SK-N-SH (cell line): ENCODE results near the gene ATAD3B. TPM values are rescaled to one million over a fixed set of nuclear protein-coding genes. Genes with fewer than 3 reads are reported as not detected.
"Not testable (repeated sequence)": the region's sequence is repeated elsewhere in the genome, so short reads cannot be mapped to it uniquely, and the experiment has no call there.

ENCODE experiments used
- CTCF ChIA-PET: fragments of 300-600, 350-600 bp; formaldehyde crosslinking; extraction: SDS; loops from one replicate; lab custom pipeline; 2021; lab: Yijun Ruan, JAX
- POLR2A ChIA-PET: fragments of 350-600 bp; sonication (Branson Sonifier 250); formaldehyde crosslinking; extraction: SDS; loops from one replicate; lab custom pipeline; 2020; ENCODE audit warnings: antibody characterized with exemption, inconsistent platforms; lab: Yijun Ruan, JAX
- DNase-seq: peaks from one replicate; pipeline ENCODE4 v3.0.0; 2012
- H2AFZ ChIP-seq: fragments of 200-600 bp; sonication (generic); 2 replicates; pipeline ENCODE4 v1.8.1; 2016; ENCODE audit warnings: antibody characterized with exemption, mild to moderate bottlenecking, low read depth
- H3F3A ChIP-seq: fragments of 200-600 bp; sonication (generic); replicated peaks from 2 replicates; pipeline ENCODE3; 2016; ENCODE audit warnings: antibody characterized with exemption, mild to moderate bottlenecking; ENCODE audit not compliant: insufficient read depth
- H3K27ac ChIP-seq, 2 experiments: fragments of 200-500 bp in 1 of 2; fragments of 200-600 bp in 1 of 2; sonication (Bioruptor generic) in 1 of 2; sonication (generic), shearing (Covaris generic) in 1 of 2; 2 replicates each; pipeline versions ENCODE4 v1.5.1 to v1.6.1; 2014 to 2016; ENCODE audit warnings: low read depth in 2 of 2, inconsistent platforms in 1 of 2, low read length in 1 of 2, mild to moderate bottlenecking in 1 of 2, mixed read lengths in 1 of 2
- H3K27me3 ChIP-seq: fragments of 200-600 bp; sonication (generic), shearing (Covaris generic); 2 replicates; pipeline ENCODE4 v1.6.1; 2016; ENCODE audit warnings: mixed run types; ENCODE audit not compliant: insufficient read depth
- H3K36me3 ChIP-seq, 2 experiments: fragments of 200-500 bp in 1 of 2; fragments of 200-600 bp in 1 of 2; sonication (Bioruptor generic) in 1 of 2; sonication (generic) in 1 of 2; replicated peaks in 1 of 2; 2 replicates each; pipeline versions ENCODE3 to v1.5.1; 2014 to 2016; ENCODE audit warnings: low read length in 1 of 2, mild to moderate bottlenecking in 1 of 2; ENCODE audit not compliant: insufficient read depth in 2 of 2, control insufficient read depth in 1 of 2
- H3K4me1 ChIP-seq, 2 experiments: fragments of 200-500 bp in 1 of 2; fragments of 200-600 bp in 1 of 2; sonication (Bioruptor generic) in 1 of 2; sonication (generic), shearing (Covaris generic) in 1 of 2; 2 replicates each; pipeline versions ENCODE4 v1.5.1 to v1.6.1; 2014 to 2016; ENCODE audit warnings: low read depth in 1 of 2, low read length in 1 of 2, mixed run types in 1 of 2; ENCODE audit not compliant: insufficient read depth in 2 of 2, control insufficient read depth in 1 of 2
- H3K4me2 ChIP-seq: fragments of 200-600 bp; sonication (generic), shearing (Covaris generic); 2 replicates; pipeline ENCODE4 v1.6.1; 2017; ENCODE audit warnings: mixed run types
- H3K4me3 ChIP-seq, 2 experiments: fragments of 200-500 bp in 1 of 2; fragments of 200-600 bp in 1 of 2; sonication (Bioruptor generic) in 1 of 2; sonication (generic), shearing (Covaris generic) in 1 of 2; 2 replicates each; pipeline versions ENCODE4 v1.5.1 to v1.8.1; 2014 to 2016; ENCODE audit warnings: low read depth in 2 of 2, inconsistent platforms in 1 of 2, low read length in 1 of 2, mild to moderate bottlenecking in 1 of 2, mixed read lengths in 1 of 2, moderate library complexity in 1 of 2
- H3K79me2 ChIP-seq: fragments of 200-600 bp; sonication (generic); 2 replicates; pipeline ENCODE4 v1.8.1; 2017; ENCODE audit warnings: mild to moderate bottlenecking; ENCODE audit not compliant: insufficient read depth
- H3K9ac ChIP-seq: fragments of 200-600 bp; sonication (generic); 2 replicates; pipeline ENCODE4 v1.6.1; 2017; ENCODE audit warnings: mixed run types
- H3K9me2 ChIP-seq: fragments of 200-600 bp; sonication (generic); 2 replicates; pipeline ENCODE4 v1.6.1; 2017; ENCODE audit warnings: mixed run types
- H3K9me3 ChIP-seq: fragments of 200-600 bp; sonication (generic); 2 replicates; pipeline ENCODE4 v1.6.1; 2017; ENCODE audit warnings: mixed run types, mild to moderate bottlenecking, moderate library complexity
- H4K20me1 ChIP-seq: fragments of 200-600 bp; sonication (generic); 2 replicates; pipeline ENCODE4 v1.6.1; 2017; ENCODE audit warnings: mild to moderate bottlenecking, mixed run types; ENCODE audit not compliant: insufficient read depth
- ELF1 ChIP-seq: IDR thresholded peaks from 2 replicates; pipeline ENCODE4 v1.4.0; 2012
- EP300 ChIP-seq, 2 experiments: IDR thresholded peaks; 2 replicates each; pipeline versions ENCODE4 v1.4.0 to v1.6.1; 2012; ENCODE audit warnings: borderline replicate concordance in 1 of 2, low read depth in 1 of 2, low read length in 1 of 2
- GABPA ChIP-seq: IDR thresholded peaks from 2 replicates; pipeline ENCODE4 v1.4.0; 2012; ENCODE audit warnings: low read depth, mild to moderate bottlenecking
- GATA2 ChIP-seq: sonication (generic); formaldehyde crosslinking; IDR thresholded peaks from 2 replicates; pipeline ENCODE4 v1.5.0; 2020; ENCODE audit warnings: mild to moderate bottlenecking, missing genetic modification reagents
- MXI1 ChIP-seq: IDR thresholded peaks from 2 replicates; pipeline ENCODE4 v1.6.1; 2012; ENCODE audit warnings: mild to moderate bottlenecking, low read depth, low read length, improper control_type of control experiment
- RAD21 ChIP-seq: IDR thresholded peaks from 2 replicates; pipeline ENCODE4 v1.6.1; 2012; ENCODE audit warnings: mild to moderate bottlenecking, low read length
- RFX5 ChIP-seq: IDR thresholded peaks from 2 replicates; pipeline ENCODE4 v1.6.1; 2012; ENCODE audit warnings: mild to moderate bottlenecking, improper control_type of control experiment, low read length
- RXRA ChIP-seq: IDR thresholded peaks from 2 replicates; pipeline ENCODE4 v1.4.0; 2012; ENCODE audit warnings: low read depth, mild to moderate bottlenecking, borderline replicate concordance
- SIN3A ChIP-seq: IDR thresholded peaks from 2 replicates; pipeline ENCODE4 v1.6.1; 2012; ENCODE audit warnings: low read depth, mild to moderate bottlenecking, low read length, moderate library complexity, borderline replicate concordance
- WGBS: methylation state at CpG from one replicate; pipeline ENCODE4 v1.1.6; 2017; ENCODE audit warnings: low lambda C conversion rate; 5-methylcytosine and 5-hydroxymethylcytosine counted together
- polyA plus RNA-seq, 3 experiments: library from polyadenylated mRNA; depleted of rRNA; stranded (reverse); fragments of >200 nt; gene quantifications; 2 replicates each; pipeline ENCODE4 v1.2.3, GENCODE V29; 2012
- TF ChIP-seq, protein P1 (sequence below): fragments of 150-350 bp; IDR thresholded peaks from 2 replicates; pipeline ENCODE4 v1.6.1; 2016; ENCODE audit warnings: mild to moderate bottlenecking, low read depth, low read length
- TF ChIP-seq, protein P2 (sequence below): IDR thresholded peaks from 2 replicates; pipeline ENCODE4; 2012
- TF ChIP-seq, protein P3 (sequence below): fragments of 150-350 bp; IDR thresholded peaks from 2 replicates; pipeline ENCODE4 v1.6.1; 2017; ENCODE audit warnings: antibody characterized with exemption, low read length, low read depth, borderline replicate concordance

The ATAD3B gene
- polyA plus RNA-seq, 1 of the 3 experiments (the other 2 are of a cell fraction) = 71.6 TPM

DNA sequence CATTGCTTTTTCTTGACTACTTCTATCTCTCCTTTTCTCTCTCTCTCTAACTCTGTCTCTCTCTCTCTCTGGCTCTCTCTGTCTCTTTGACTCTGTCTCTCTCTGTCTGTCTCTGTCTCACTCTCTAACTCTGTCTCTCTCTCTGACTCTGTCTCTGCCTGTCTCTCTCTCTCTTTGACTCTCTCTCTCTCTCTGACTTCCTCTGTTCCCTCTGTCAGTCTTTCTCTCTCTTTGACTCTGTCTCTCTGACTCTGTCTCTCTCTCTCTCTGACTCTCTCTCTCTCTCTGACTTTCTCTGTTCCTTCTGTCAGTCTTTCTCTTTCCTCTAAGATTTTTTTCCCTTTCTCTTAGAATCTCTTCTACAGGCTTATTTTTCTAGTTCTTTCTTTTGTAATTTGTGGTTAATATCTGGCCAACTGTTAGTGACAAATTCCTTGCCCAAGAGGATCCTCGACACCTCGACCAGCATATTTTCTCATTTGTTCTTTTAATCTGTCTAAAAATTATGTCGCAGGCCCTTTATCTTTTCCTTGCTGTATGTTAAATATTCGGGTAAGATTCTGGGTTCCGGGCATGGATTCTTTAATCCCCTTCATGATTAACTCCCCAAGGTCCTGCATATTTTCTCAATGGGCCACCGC is 22.3 kb upstream of the ATAD3B start, which contains the start of gene ATAD3C:
TSS of gene ATAD3C (plus strand) at position 591 of the 641 bp plus-strand sequence. CDS start 995 bp downstream, outside the sequence.
- Histone ChIP-seq H3K4me1 (no peaks in the 10 kb centered on the region), H3K36me3 (no peaks in the 10 kb centered on the region), H3F3A (no peaks in the 10 kb centered on the region), H3K4me3 (no peak within 1 kb of the TSS), H3K9me3 (no peaks in the 10 kb centered on the region), H3K9me2 (no peaks in the 10 kb centered on the region), H2AFZ (0 out of 2 replicates have a peak within 1 kb of the TSS, but pooled peaks have one; percentile 16), H3K79me2 (no peaks in the 10 kb centered on the region), H3K4me2 (no peak within 1 kb of the TSS), H3K27ac (no peak within 1 kb of the TSS), H3K27me3 (no peaks in the 10 kb centered on the region), H4K20me1 (no peaks in the 10 kb centered on the region), H3K9ac (no peak within 1 kb of the TSS)
- CTCF ChIA-PET = no interaction called here
- POLR2A ChIA-PET = no interaction called here
- WGBS = 60% methylated on average over 6 of the region's 6 CpGs
- no peak for TF ChIP-seq RXRA
- TF ChIP-seq ELF1 = no peak
- no peak for TF ChIP-seq SIN3A
- TF ChIP-seq EP300 (IDR thresholded peaks at IDR 0.05; ENCODE audit: borderline replicate concordance in 1 of 2, low read depth in 1 of 2, low read length in 1 of 2) = no peak
- TF ChIP-seq RFX5 = no peak
- no peak for TF ChIP-seq GATA2 (CRISPR knock-in tag)
- TF ChIP-seq, protein P1, sequence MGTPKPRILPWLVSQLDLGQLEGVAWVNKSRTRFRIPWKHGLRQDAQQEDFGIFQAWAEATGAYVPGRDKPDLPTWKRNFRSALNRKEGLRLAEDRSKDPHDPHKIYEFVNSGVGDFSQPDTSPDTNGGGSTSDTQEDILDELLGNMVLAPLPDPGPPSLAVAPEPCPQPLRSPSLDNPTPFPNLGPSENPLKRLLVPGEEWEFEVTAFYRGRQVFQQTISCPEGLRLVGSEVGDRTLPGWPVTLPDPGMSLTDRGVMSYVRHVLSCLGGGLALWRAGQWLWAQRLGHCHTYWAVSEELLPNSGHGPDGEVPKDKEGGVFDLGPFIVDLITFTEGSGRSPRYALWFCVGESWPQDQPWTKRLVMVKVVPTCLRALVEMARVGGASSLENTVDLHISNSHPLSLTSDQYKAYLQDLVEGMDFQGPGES = no peak
- TF ChIP-seq, protein P2, sequence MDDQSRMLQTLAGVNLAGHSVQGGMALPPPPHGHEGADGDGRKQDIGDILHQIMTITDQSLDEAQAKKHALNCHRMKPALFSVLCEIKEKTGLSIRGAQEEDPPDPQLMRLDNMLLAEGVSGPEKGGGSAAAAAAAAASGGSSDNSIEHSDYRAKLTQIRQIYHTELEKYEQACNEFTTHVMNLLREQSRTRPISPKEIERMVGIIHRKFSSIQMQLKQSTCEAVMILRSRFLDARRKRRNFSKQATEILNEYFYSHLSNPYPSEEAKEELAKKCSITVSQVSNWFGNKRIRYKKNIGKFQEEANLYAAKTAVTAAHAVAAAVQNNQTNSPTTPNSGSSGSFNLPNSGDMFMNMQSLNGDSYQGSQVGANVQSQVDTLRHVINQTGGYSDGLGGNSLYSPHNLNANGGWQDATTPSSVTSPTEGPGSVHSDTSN = no peak
- no peak for TF ChIP-seq RAD21
- TF ChIP-seq MXI1 = no peak
- TF ChIP-seq, protein P3, sequence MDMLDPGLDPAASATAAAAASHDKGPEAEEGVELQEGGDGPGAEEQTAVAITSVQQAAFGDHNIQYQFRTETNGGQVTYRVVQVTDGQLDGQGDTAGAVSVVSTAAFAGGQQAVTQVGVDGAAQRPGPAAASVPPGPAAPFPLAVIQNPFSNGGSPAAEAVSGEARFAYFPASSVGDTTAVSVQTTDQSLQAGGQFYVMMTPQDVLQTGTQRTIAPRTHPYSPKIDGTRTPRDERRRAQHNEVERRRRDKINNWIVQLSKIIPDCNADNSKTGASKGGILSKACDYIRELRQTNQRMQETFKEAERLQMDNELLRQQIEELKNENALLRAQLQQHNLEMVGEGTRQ = no peak
- TF ChIP-seq GABPA = no peak
- no peak for DNase-seq

DNA sequence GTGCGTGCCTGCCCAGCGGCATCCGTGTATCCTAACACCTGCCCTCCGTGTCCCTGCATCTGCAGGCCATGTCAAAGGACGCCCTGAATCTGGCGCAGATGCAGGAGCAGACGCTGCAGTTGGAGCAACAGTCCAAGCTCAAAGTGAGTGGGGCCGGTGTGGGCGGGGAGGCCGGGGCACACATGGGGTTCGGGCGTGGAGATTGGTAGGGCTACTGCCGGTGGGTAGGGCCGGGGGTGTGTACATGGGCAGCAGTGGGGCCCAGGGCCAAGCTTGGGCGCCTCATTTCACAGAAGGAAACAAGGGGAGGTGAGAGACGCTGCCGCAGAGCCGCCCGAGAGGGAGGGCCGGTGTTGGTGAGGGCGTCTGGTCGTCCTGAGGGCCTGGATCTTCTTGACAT is 20.9 kb upstream of the ATAD3B start:
- H3K4me3 ChIP-seq, H3K9me2 ChIP-seq, H3K9me3 ChIP-seq, POLR2A ChIA-PET, H2AFZ ChIP-seq, H3K9ac ChIP-seq, CTCF ChIA-PET, H3K4me2 ChIP-seq, H3K4me1 ChIP-seq, H3K36me3 ChIP-seq, H3K27me3 ChIP-seq, H3K79me2 ChIP-seq, H3K27ac ChIP-seq, H4K20me1 ChIP-seq, H3F3A ChIP-seq, DNase-seq: not testable (repeated sequence)
- WGBS = 77% methylated on average over 20 of the region's 22 CpGs
